Calu3 (cell line): ENCODE measurements around the gene STEEP1. TPM values are rescaled to one million over a fixed set of nuclear protein-coding genes. Genes with fewer than 3 reads are reported as not detected.

Source experiments
- BruUV-seq: library from RNA; stranded (reverse); fragments of 400-500 nt; replicated peaks from 2 replicates; lab custom pipeline; 2021; lab: Mats Ljungman, UMichigan
- CTCF ChIA-PET: fragments of 300-600 bp; sonication (Branson Sonifier 250); formaldehyde crosslinking; loops from one replicate; lab custom pipeline; 2022; ENCODE audit warnings: antibody characterized with exemption; lab: Charles Lee
- DNase-seq: peaks from one replicate; pipeline ENCODE4 v3.0.0; 2022
- H3K27ac Mint-ChIP-seq: one replicate; pipeline ENCODE4 v1.8.0; 2022; ENCODE audit warnings: mixed read lengths; ENCODE audit not compliant: unreplicated experiment
- H3K27me3 Mint-ChIP-seq: one replicate; pipeline ENCODE4 v1.8.0; 2022; ENCODE audit warnings: mixed read lengths; ENCODE audit not compliant: unreplicated experiment
- H3K36me3 Mint-ChIP-seq: one replicate; pipeline ENCODE4 v1.8.0; 2022; ENCODE audit warnings: mild to moderate bottlenecking, moderate library complexity, mixed read lengths; ENCODE audit not compliant: insufficient read depth, unreplicated experiment
- H3K4me1 Mint-ChIP-seq: one replicate; pipeline ENCODE4 v1.8.0; 2022; ENCODE audit warnings: mild to moderate bottlenecking, low read depth, mixed read lengths; ENCODE audit not compliant: unreplicated experiment
- H3K4me3 Mint-ChIP-seq: one replicate; pipeline ENCODE4 v1.8.0; 2022; ENCODE audit warnings: mild to moderate bottlenecking, low read depth, moderate library complexity, mixed read lengths; ENCODE audit not compliant: unreplicated experiment
- H3K9me3 Mint-ChIP-seq: one replicate; pipeline ENCODE4 v1.8.0; 2022; ENCODE audit warnings: low read depth, mixed read lengths; ENCODE audit not compliant: unreplicated experiment
- CTCF ChIP-seq: fragments of 200-600 bp; IDR thresholded peaks from one replicate; pipeline ENCODE4 v1.8.0; 2022; ENCODE audit warnings: antibody characterized with exemption; ENCODE audit not compliant: unreplicated experiment
- intact Hi-C: fragments of 100-400 bp; cut with micrococcal nuclease; formaldehyde crosslinking; loops from one replicate; pipeline ENCODE4 v1.10.0; 2022; ENCODE audit not compliant: unreplicated experiment
- total RNA-seq: library from RNA; stranded (reverse); gene quantifications from 2 replicates; pipeline ENCODE4 v1.2.3, GENCODE V29; 2022

Gene STEEP1
- total RNA-seq, 1 experiment from 2014 or later, result 30.4 TPM

GRCh38 chrX:119573222-119573621 lies 8.0 kb upstream of the STEEP1 start:
- Mint-ChIP-seq H3K4me1 (peaks cover 11% of the 10 kb centered on the region), H3K27me3 (no peaks in the 10 kb centered on the region), H3K9me3 (no peaks in the 10 kb centered on the region), H3K27ac (peak overlapping the region; percentile 93), H3K4me3 (peak overlapping the region; percentile 92), H3K36me3 (peaks cover 19% of the 10 kb centered on the region)
- intact Hi-C loops, result no loop called here
- CTCF ChIA-PET, result interaction anchor here (1.2 kb wide), 1 partner anchor 57 kb away, joined by 3 read pairs; no protein-coding TSS in a partner anchor
- BruUV-seq, result TSS peak; percentile 33
- no peak for TF ChIP-seq CTCF
- no peak for DNase-seq

- H3K27me3 Mint-ChIP-seq, result no peaks in the 10 kb centered on the region
- no peak overlapping the region for H3K27ac Mint-ChIP-seq
- H3K4me3 Mint-ChIP-seq, result no peak overlapping the region
- DNase-seq, result no peak
- H3K9me3 Mint-ChIP-seq, result no peaks in the 10 kb centered on the region
- CTCF ChIA-PET, result no interaction called here
- H3K4me1 Mint-ChIP-seq, result peaks cover 11% of the 10 kb centered on the region
- TF ChIP-seq CTCF, result no peak
- peaks cover 18% of the 10 kb centered on the region for H3K36me3 Mint-ChIP-seq
- BruUV-seq, result no TSS peak
- intact Hi-C loops, result no loop called here
These were observed 5.2 kb upstream of the STEEP1 start for GRCh38 chrX:119570351-119570835.

- no peaks in the 10 kb centered on the region for H3K4me1 Mint-ChIP-seq
These were observed 12.7 kb downstream of the STEEP1 start for GRCh38 chrX:119552508-119552907.

GRCh38 chrX:119549327-119550016 lies 15.7 kb downstream of the STEEP1 start:
- BruUV-seq, result no TSS peak
- no peaks in the 10 kb centered on the region for H3K36me3 Mint-ChIP-seq
- no peaks in the 10 kb centered on the region for H3K9me3 Mint-ChIP-seq
- DNase-seq, result no peak
- no peak overlapping the region for H3K27ac Mint-ChIP-seq
- TF ChIP-seq CTCF, result no peak
- H3K27me3 Mint-ChIP-seq, result no peaks in the 10 kb centered on the region
- intact Hi-C loops, result no loop called here
- CTCF ChIA-PET, result no interaction called here
- no peaks in the 10 kb centered on the region for H3K4me1 Mint-ChIP-seq
- no peak overlapping the region for H3K4me3 Mint-ChIP-seq

More at GRCh38 chrX:119552508-119552907, 12.7 kb downstream of the STEEP1 start:
- Mint-ChIP-seq H3K36me3 (peaks cover 5% of the 10 kb centered on the region), H3K27ac (no peak overlapping the region), H3K27me3 (no peaks in the 10 kb centered on the region), H3K4me3 (no peak overlapping the region), H3K9me3 (no peaks in the 10 kb centered on the region)
- peak; percentile 5 for DNase-seq
- CTCF ChIA-PET, result no interaction called here
- intact Hi-C loops, result no loop called here
- no TSS peak for BruUV-seq
- TF ChIP-seq CTCF, result no peak
